Measurements from ENCODE around the gene CENPP. TPM values are rescaled to one million over a fixed set of nuclear protein-coding genes. Genes with fewer than 3 reads are reported as not detected.

CENPP gene
- total RNA-seq, 4 donors from 2014 or later = 0.37 to 7.1 (median 3.2) TPM

DNA sequence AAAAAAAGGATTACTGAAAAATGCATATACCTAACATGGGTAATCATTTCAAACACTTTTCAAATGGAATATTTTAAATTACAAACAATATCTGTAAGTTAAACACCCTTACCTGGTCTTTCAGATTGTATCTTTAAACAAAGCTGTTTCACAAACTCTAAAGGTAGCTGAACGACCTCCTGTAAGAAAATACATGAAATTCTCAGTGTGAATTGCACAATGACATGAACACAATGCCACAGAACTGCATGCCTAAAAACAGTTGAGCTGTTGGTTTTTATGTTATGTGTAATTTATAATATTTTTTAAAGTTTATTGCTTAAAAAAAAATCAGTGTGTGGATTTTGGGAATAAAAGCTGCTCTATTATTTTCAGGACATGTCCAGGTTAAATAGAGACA is 326.7 kb downstream of the CENPP start:
- Histone ChIP-seq H3K4me1 (peaks cover 0 to 8% (median 2%) of the 10 kb centered on the region in 4 donors), H3K9me3 (no peaks in the 10 kb centered on the region), H3K36me3 (peaks cover 0 to 7% (median 3%) of the 10 kb centered on the region in 4 donors), H3K27ac (peak overlapping the region in 2 of 4 donors; percentile 15 to 52), H3K4me3 (no peak overlapping the region), H3K27me3 (no peaks in the 10 kb centered on the region)
- intact Hi-C loops (cut with DNase I; ENCODE audit: low total_unique reads) (no loop called here), in situ Hi-C loops (cut with MboI; ENCODE audit: low pct_ligation_motif_present in 1 of 4, low pct_unique_long_range_greater_than_20kb in 1 of 4, low sequenced_read_pairs in 3 of 4) (no loop called here)
- no peak for DNase-seq
- TF ChIP-seq POLR2A (IDR thresholded peaks at IDR 0.05) (no peak), EP300 (IDR thresholded peaks at IDR 0.05; ENCODE audit: low read depth) (no peak), POLR2AphosphoS5 (IDR thresholded peaks at IDR 0.05) (no peak)
- TF ChIP-seq, protein P1, sequence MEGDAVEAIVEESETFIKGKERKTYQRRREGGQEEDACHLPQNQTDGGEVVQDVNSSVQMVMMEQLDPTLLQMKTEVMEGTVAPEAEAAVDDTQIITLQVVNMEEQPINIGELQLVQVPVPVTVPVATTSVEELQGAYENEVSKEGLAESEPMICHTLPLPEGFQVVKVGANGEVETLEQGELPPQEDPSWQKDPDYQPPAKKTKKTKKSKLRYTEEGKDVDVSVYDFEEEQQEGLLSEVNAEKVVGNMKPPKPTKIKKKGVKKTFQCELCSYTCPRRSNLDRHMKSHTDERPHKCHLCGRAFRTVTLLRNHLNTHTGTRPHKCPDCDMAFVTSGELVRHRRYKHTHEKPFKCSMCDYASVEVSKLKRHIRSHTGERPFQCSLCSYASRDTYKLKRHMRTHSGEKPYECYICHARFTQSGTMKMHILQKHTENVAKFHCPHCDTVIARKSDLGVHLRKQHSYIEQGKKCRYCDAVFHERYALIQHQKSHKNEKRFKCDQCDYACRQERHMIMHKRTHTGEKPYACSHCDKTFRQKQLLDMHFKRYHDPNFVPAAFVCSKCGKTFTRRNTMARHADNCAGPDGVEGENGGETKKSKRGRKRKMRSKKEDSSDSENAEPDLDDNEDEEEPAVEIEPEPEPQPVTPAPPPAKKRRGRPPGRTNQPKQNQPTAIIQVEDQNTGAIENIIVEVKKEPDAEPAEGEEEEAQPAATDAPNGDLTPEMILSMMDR (IDR thresholded peaks at IDR 0.05) = no peak
- 71 to 92% methylated on average over 1 of the region's 1 CpG for WGBS, 2 donors (ENCODE audit: low coverage in 1 of 2)

DNA sequence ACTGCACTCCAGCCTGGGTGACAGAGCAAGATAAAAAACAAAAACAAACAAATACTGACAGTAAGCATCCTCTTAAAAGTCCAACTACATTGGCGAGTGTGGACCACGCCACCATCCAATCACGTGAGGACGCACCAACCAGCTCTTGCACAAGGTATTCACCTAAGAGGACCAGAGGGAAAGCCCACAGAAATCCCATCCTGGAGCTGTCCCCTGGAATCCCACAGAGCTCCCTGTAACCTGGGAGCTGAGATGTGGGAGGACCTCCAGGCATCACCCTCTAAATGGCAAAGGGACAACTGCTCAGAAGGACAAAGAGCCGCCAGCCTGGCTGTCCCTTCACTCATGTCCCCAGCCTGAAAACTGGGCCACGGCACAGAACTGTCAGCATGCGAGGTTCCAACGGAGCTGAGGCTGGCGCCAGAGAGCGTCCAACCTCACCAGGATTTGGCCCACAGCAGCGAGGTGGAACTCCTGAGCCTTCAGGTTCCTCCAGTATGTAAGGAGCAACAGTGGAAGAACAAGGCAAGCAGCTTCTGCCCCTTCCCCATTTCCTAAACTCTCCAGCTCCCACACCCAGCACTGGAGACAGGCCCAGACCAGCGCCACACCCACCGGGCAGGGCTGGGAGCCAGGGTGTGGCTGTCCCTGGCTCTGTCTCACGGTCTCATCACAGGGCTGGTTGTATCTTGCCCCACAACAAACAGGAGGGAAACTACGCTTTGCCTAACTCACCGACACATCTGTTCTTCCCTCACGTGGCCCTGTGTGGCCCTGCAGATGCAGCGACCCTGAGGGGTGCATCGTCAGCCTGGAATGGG is 328.9 kb downstream of the CENPP start:
- in situ Hi-C loops (cut with MboI; ENCODE audit: low pct_ligation_motif_present in 1 of 4, low pct_unique_long_range_greater_than_20kb in 1 of 4, low sequenced_read_pairs in 3 of 4) = no loop called here
- no peaks in the 10 kb centered on the region for H3K36me3 ChIP-seq
- no peak for DNase-seq

DNA sequence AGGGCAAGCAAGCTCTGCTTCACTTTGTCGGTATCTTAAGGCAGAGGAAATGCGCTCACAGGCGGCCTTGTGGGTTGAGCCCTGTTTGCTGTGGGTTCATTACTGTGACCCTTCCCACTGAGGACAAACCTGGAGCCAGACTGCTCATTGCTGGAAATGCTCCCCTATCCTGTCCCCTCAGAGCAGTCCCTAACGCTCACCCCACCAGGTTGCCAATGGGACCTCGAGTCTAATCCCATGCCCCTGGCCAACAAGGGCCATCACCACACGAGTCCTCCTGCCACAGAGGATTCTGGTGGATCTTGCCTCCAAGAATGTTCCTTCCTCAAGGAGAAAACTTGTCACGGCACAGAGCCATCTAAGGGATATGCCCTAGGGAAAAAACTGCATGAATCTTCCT is 329.6 kb downstream of the CENPP start:
- Histone ChIP-seq H3K9me3 (no peaks in the 10 kb centered on the region), H3K27me3 (no peaks in the 10 kb centered on the region), H3K4me3 (no peak overlapping the region), H3K27ac (no peak overlapping the region), H3K4me1 (peaks cover 0 to 4% (median 2%) of the 10 kb centered on the region in 4 donors), H3K36me3 (no peaks in the 10 kb centered on the region)
- TF ChIP-seq, protein P1 (IDR thresholded peaks at IDR 0.05) = no peak
- no peak for TF ChIP-seq POLR2AphosphoS5 (IDR thresholded peaks at IDR 0.05)
- no peak for TF ChIP-seq EP300 (IDR thresholded peaks at IDR 0.05; ENCODE audit: low read depth)
- TF ChIP-seq POLR2A (IDR thresholded peaks at IDR 0.05) = no peak
- intact Hi-C loops (cut with DNase I; ENCODE audit: low total_unique reads) (no loop called here), in situ Hi-C loops (cut with MboI; ENCODE audit: low pct_ligation_motif_present in 1 of 4, low pct_unique_long_range_greater_than_20kb in 1 of 4, low sequenced_read_pairs in 3 of 4) (no loop called here)
- no peak for DNase-seq
- 96% methylated on average over 7 of the region's 7 CpGs; no CpG with 5 or more reads in 1 of the 2 donors for WGBS, 2 donors (ENCODE audit: low coverage in 1 of 2)

More for the DNA sequence above, 328.9 kb downstream of the CENPP start:
- Histone ChIP-seq H3K27ac (no peak overlapping the region), H3K27me3 (no peaks in the 10 kb centered on the region), H3K4me3 (no peak overlapping the region), H3K4me1 (peaks cover 0 to 8% (median 2%) of the 10 kb centered on the region in 4 donors), H3K9me3 (no peaks in the 10 kb centered on the region)
- 86% methylated on average over 6 to 19 of the region's 19 CpGs for WGBS, 2 donors (ENCODE audit: low coverage in 1 of 2)
- no peak for TF ChIP-seq POLR2A (IDR thresholded peaks at IDR 0.05)
- no peak for TF ChIP-seq EP300 (IDR thresholded peaks at IDR 0.05; ENCODE audit: low read depth)
- TF ChIP-seq, protein P1 (IDR thresholded peaks at IDR 0.05) = no peak
- intact Hi-C loops (cut with DNase I; ENCODE audit: low total_unique reads) = no loop called here

DNA sequence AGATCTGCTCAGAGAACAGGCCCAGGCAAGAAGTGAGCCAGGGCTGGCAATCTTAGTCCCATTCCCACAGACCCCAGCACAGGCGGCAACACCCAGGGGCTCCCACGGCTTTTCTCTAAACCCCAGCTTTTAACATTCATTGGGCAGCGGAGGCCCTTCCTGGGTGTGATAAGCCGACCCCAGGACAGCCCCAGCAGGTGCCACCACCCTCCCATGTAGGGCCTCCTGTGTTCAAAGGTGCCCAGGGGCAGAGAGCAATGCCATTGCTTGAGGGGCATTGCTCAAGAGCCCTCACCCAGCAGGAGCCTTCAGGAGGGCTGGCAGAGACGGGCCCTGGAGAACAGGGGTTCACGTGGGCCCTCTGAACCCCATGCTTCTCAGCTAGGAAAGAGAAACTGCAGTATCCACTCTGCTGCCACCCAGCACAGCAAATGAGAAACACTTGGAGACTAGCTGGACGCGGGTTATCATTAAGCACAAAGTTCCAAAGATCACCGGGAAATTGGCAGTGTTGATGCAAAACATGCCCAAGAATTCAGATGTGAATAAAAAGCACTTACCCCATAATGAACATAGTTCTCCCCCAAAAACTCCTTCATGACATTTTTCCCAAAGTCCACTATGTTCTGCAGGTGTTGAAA is 330.3 kb downstream of the CENPP start:
- WGBS, 2 donors (ENCODE audit: low coverage in 1 of 2) = 62 to 81% methylated on average over 3 to 9 of the region's 9 CpGs
- no peaks in the 10 kb centered on the region for H3K36me3 ChIP-seq
- TF ChIP-seq, protein P1 (IDR thresholded peaks at IDR 0.05) = no peak
- TF ChIP-seq EP300 (IDR thresholded peaks at IDR 0.05; ENCODE audit: low read depth) (no peak), POLR2A (IDR thresholded peaks at IDR 0.05) (no peak), POLR2AphosphoS5 (IDR thresholded peaks at IDR 0.05) (no peak)

More for the DNA sequence above, 330.3 kb downstream of the CENPP start:
- Histone ChIP-seq H3K27me3 (no peaks in the 10 kb centered on the region), H3K4me1 (no peaks in the 10 kb centered on the region), H3K4me3 (no peak overlapping the region), H3K9me3 (no peaks in the 10 kb centered on the region), H3K27ac (no peak overlapping the region)
- DNase-seq = no peak
- intact Hi-C loops (cut with DNase I; ENCODE audit: low total_unique reads) (no loop called here), in situ Hi-C loops (cut with MboI; ENCODE audit: low pct_ligation_motif_present in 1 of 4, low pct_unique_long_range_greater_than_20kb in 1 of 4, low sequenced_read_pairs in 3 of 4) (no loop called here)

All from transverse colon (tissue), 4 donors.